Duodenal mucosa (tissue), 2 donors: ENCODE results near the gene FADD.

Experiments used
- H3K27ac ChIP-seq: one replicate; pipeline ENCODE4 v1.7.0; 2013; ENCODE audit warnings: low read depth, low read length
- H3K27me3 ChIP-seq, 2 donors: one replicate each; pipeline ENCODE4 v1.7.0; 2013; ENCODE audit warnings: low read length in 2 of 2, control low read depth in 1 of 2; ENCODE audit not compliant: insufficient read depth in 2 of 2, control insufficient read depth in 1 of 2
- H3K36me3 ChIP-seq, 2 donors: one replicate each; pipeline ENCODE4 v1.7.0; 2013; ENCODE audit warnings: low read length in 2 of 2, control low read depth in 1 of 2; ENCODE audit not compliant: insufficient read depth in 2 of 2, control insufficient read depth in 1 of 2
- H3K4me1 ChIP-seq, 2 donors: one replicate each; pipeline ENCODE4 v1.7.0; 2013; ENCODE audit warnings: low read length in 2 of 2, control low read depth in 1 of 2; ENCODE audit not compliant: insufficient read depth in 2 of 2, control insufficient read depth in 1 of 2
- H3K4me3 ChIP-seq, 2 donors: one replicate each; pipeline ENCODE4 v1.7.0; 2013; ENCODE audit warnings: low read length in 2 of 2, low read depth in 1 of 2
- H3K9ac ChIP-seq, 2 donors: one replicate each; pipeline ENCODE4 v1.7.0; 2013; ENCODE audit warnings: low read length in 2 of 2, low read depth in 1 of 2
- H3K9me3 ChIP-seq, 2 donors: one replicate each; pipeline ENCODE4 v1.7.0; 2013; ENCODE audit warnings: low read length in 2 of 2, control low read depth in 1 of 2; ENCODE audit not compliant: control insufficient read depth in 1 of 2

Gene FADD

DNA sequence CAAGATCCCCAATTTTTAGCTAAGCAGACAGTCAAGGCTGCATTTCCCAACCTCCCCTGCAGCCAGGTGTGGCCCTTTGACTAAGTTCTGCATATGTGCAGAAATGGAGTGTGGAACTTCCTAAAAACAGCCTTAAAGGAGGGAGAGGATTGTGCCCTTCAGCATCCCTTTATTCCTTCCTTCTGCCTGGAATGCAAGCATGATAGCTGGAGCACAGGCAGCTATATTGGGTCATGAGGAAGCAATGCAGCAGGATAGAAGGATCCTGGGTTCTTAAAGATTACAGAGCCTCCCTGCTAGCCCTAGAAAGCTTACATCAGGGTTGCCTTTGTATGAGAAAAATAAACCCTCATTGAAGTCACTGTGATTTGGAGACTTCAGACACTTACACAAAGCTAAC, 29.9 kb downstream of the FADD start:
- Histone ChIP-seq H3K4me1 (peaks cover 0 to 9% of the 10 kb centered on the region in 2 donors), H3K9ac (no peak overlapping the region), H3K27me3 (peaks cover 0 to 2% of the 10 kb centered on the region in 2 donors), H3K36me3 (no peaks in the 10 kb centered on the region), H3K9me3 (no peaks in the 10 kb centered on the region), H3K27ac (no peak overlapping the region), H3K4me3 (no peak overlapping the region)

DNA sequence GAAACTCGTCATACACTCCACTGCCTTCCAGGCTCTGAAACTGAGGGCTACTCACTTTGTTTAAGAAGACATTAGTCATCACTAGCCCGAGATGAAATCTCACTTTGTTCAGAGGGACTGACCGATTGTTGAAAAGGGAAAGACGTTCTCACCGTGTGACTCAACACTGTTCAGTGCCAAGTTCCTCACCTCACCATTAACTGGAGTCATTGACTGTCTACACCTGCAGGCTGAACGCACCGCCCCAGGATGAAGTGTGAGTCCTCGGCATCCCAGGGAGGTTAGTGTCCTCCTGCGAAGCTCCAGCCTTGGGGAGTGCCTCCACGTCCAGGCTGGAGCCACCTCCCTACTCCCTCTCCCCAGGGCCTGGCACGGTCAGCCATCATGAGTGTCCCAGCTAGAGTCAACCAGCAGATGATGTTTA, 30.4 kb downstream of the FADD start:
- no peaks in the 10 kb centered on the region for H3K36me3 ChIP-seq
- no peak overlapping the region for H3K4me3 ChIP-seq
- no peaks in the 10 kb centered on the region for H3K9me3 ChIP-seq
- H3K9ac ChIP-seq, result no peak overlapping the region
- no peak overlapping the region for H3K27ac ChIP-seq
- H3K4me1 ChIP-seq, result peaks cover 0 to 9% of the 10 kb centered on the region in 2 donors
- peaks cover 0 to 2% of the 10 kb centered on the region in 2 donors for H3K27me3 ChIP-seq

DNA sequence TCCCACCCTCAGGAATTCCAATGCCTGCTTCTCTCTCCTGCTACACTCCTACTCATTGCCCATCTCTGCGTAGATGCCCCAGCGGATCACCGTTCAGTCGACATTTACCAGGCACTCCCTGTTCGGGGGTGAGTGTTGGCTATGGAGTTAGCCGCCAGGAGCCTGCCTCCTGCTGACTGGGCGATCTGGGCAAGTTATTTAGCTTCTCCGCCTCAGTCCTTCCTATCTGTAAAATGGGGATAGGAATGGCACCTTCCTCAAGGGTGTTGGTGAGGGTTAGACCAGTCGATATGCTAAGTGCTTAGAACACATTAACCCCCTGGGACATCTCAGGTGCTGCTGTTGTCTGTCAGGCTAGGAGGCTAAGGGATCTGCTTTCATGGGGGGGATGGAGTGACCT, 30.9 kb downstream of the FADD start:
- no peak overlapping the region for H3K27ac ChIP-seq
- peaks cover 0 to 2% of the 10 kb centered on the region in 2 donors for H3K27me3 ChIP-seq
- no peak overlapping the region for H3K9ac ChIP-seq
- no peak overlapping the region for H3K4me3 ChIP-seq
- no peaks in the 10 kb centered on the region for H3K36me3 ChIP-seq
- peaks cover 0 to 9% of the 10 kb centered on the region in 2 donors for H3K4me1 ChIP-seq
- H3K9me3 ChIP-seq, result no peaks in the 10 kb centered on the region

DNA sequence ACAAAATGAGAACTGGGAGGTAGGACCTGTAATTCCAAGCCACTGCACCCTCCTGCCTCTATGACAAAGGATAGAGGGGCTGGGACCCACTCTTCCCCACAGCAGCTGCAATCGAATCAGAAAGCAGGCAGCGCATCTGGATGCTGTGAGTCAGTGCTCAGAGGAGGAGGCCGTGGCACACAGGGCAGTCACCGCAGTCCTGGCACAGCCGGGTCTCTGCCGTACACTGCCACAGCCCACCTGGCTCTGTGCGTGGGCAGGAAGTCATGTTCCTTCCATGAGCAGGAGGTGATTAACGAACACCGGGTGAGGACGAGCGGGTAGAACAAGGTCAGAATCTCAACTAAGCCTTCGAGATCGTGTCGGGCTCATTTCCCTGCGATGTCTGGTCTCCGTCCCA, 37.2 kb downstream of the FADD start:
- Histone ChIP-seq H3K9ac (no peak overlapping the region), H3K9me3 (no peaks in the 10 kb centered on the region), H3K27me3 (no peaks in the 10 kb centered on the region), H3K27ac (no peak overlapping the region), H3K36me3 (no peaks in the 10 kb centered on the region), H3K4me3 (no peak overlapping the region), H3K4me1 (no peaks in the 10 kb centered on the region)

DNA sequence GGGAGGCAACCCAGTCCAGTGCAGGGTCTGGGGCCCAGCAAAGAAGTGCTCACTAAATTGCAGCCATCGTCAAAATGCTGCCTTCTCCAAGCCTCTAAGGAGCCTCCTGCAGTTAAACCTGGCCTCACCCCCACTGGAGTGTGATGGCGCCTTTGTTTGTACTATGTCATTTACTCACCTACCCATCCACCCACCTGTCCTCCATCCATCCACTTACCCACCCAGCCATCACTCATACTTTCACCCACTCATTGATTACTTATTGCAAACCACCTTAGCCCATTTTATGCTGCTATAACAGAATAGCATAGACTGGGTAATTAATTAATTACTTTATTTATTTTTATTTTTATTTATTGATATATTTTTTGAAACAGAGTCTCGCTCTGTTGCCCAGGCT, 38.6 kb downstream of the FADD start:
- Histone ChIP-seq H3K27ac (no peak overlapping the region), H3K9ac (no peak overlapping the region), H3K4me3 (no peak overlapping the region), H3K36me3 (no peaks in the 10 kb centered on the region), H3K9me3 (no peaks in the 10 kb centered on the region), H3K27me3 (no peaks in the 10 kb centered on the region), H3K4me1 (no peaks in the 10 kb centered on the region)

DNA sequence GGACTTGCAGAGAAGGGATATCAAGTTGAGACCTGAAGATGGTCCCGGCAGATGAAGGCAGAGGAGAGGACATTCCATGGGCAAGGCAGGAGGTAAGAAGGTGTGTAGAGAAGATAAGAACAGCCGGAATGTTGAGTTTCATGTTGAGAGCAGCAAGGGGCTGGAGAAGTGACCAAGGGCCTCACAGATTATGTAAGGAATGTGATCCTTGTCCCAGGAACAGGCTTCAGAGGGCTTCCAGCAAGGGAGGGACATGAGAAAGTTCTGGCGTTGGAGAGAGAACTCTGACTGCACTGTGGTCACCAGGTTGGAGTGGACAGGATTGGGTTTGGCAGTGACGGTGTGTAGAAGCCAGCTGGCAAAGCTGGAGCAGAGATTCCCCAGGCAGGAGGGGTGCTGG, 39.8 kb downstream of the FADD start:
- peaks cover 6 to 7% of the 10 kb centered on the region in 2 donors for H3K4me1 ChIP-seq
- no peak overlapping the region for H3K4me3 ChIP-seq
- no peaks in the 10 kb centered on the region for H3K9me3 ChIP-seq
- no peak overlapping the region for H3K27ac ChIP-seq
- H3K9ac ChIP-seq, result no peak overlapping the region
- H3K27me3 ChIP-seq, result no peaks in the 10 kb centered on the region
- no peaks in the 10 kb centered on the region for H3K36me3 ChIP-seq

DNA sequence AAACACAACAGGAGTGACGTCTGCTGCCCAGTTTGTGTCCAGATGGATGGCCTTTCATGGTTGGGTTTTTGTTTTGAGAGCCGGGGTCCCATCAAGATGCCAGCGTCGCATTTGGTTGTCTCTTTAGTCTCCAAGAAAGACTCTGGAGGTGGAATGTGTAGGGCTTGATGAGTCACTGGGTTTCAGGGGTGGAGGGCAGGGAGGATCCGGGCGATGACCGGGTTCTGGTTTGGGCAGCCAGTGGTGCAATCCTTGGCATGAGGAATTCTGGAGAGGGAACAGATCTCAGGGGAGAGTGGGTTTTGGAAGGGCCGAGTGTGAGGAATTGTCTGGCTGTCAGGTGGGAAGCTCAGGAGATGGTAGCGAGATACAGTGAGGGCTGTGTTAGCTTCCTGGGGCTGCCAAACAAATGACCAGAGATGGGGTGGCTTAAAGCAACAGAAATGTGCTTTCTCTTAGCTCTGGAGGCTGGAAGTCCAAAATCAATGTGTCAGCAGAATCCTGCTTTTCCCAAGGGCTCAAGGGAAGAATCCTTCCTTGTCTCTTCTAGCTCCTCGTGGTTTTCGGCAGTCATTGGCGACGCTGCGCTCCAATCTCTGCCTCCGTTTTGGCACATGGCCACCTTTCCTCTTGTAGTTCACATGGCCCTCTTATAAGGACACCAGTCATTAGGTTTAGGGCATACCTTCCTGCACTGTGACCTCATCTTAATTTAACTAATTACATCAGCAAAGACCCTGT, 41.0 kb downstream of the FADD start:
- no peak overlapping the region for H3K9ac ChIP-seq
- no peaks in the 10 kb centered on the region for H3K36me3 ChIP-seq
- no peak overlapping the region for H3K27ac ChIP-seq
- H3K4me1 ChIP-seq, result peaks cover 7 to 8% of the 10 kb centered on the region in 2 donors
- no peaks in the 10 kb centered on the region for H3K27me3 ChIP-seq
- H3K9me3 ChIP-seq, result no peaks in the 10 kb centered on the region
- H3K4me3 ChIP-seq, result no peak overlapping the region

DNA sequence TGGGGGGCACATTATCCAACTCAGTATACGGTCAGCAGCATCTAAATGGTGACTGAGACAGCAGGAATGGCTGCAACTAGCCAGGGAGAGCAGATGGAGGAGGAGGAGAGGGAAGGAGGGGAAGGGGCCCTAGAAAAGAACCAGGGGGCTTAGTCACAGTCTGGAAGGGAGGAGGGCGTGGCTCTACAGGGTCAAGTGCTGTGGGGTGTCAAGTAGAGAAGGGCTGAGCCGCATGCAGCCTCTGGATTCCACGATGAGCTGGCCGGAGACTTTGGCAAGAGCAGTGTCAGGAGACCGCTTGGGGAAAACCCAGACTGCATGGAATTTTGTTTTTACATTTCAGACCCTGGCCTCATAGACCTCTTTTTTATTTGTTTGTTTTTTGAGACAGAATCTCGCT, 41.6 kb downstream of the FADD start:
- Histone ChIP-seq H3K27me3 (no peaks in the 10 kb centered on the region), H3K4me3 (no peak overlapping the region), H3K9ac (no peak overlapping the region), H3K36me3 (no peaks in the 10 kb centered on the region), H3K4me1 (peaks cover 7 to 8% of the 10 kb centered on the region in 2 donors), H3K27ac (no peak overlapping the region), H3K9me3 (no peaks in the 10 kb centered on the region)

DNA sequence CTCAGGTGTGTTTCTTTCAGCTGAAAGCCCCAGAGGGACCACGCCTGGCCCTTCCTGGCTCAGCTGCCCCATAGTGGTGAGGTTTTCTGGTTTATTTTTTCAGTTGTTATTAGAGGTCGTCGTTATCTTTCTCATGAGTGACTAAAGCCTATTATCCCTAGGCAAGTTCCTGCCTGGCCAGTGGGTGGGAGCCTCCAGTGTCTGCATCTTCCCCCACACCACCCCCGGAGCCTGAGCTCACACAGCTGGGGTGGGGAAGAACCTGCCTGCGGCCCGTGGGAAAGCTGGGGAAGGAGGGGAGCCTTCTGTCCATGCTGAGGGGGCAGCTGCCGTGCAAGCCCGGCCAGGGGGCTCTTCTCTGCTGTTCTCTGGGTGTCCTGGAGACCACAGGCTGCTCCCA, 43.1 kb downstream of the FADD start:
- no peak overlapping the region for H3K27ac ChIP-seq
- no peaks in the 10 kb centered on the region for H3K27me3 ChIP-seq
- no peaks in the 10 kb centered on the region for H3K9me3 ChIP-seq

DNA sequence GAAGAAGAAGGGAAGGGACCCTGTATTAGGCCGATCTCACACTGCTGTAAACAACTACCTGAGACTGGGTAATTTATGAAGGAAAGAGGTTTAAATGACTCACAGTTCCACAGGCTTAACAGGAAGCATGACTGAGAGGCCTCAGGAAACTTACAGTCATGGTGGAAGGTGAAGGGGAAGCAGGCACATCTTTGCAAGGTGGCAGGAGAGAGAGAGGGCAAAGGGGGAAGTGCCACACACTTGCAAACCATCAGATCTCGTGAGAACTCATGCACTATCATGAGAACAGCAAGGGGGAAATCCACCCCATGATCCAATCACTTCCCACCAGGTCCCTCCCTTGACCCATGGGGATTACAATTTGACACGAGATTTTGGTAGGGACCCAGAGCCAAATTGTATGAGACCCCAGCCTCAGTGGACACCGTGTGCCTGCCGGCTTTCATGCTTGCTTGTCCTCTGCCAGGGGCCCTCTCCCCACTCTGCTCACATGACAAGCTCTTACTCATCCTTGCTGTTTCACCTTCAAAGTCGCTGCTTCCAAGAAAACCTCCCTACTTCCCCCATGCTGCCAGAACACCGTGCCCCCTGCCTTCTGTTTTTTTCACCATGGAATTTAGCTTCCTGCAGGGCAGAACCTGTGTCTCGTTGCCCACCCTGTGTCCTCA, 44.1 kb downstream of the FADD start:
- Histone ChIP-seq H3K4me1 (peaks cover 7 to 8% of the 10 kb centered on the region in 2 donors), H3K4me3 (no peak overlapping the region), H3K9ac (no peak overlapping the region), H3K36me3 (no peaks in the 10 kb centered on the region), H3K27me3 (no peaks in the 10 kb centered on the region), H3K27ac (no peak overlapping the region), H3K9me3 (no peaks in the 10 kb centered on the region)

More for the DNA sequence above, 43.1 kb downstream of the FADD start:
- Histone ChIP-seq H3K36me3 (no peaks in the 10 kb centered on the region), H3K4me1 (peaks cover 7 to 8% of the 10 kb centered on the region in 2 donors), H3K4me3 (no peak overlapping the region), H3K9ac (no peak overlapping the region)
